GM18870 (cell line): ENCODE measurements around the gene RAB10.

Source experiments
- ATAC-seq: cut with Tn5 transposase; IDR thresholded peaks from one replicate; pipeline ENCODE4 v1.9.1; 2021; ENCODE audit warnings: moderate library complexity; ENCODE audit not compliant: unreplicated experiment

Gene RAB10

DNA sequence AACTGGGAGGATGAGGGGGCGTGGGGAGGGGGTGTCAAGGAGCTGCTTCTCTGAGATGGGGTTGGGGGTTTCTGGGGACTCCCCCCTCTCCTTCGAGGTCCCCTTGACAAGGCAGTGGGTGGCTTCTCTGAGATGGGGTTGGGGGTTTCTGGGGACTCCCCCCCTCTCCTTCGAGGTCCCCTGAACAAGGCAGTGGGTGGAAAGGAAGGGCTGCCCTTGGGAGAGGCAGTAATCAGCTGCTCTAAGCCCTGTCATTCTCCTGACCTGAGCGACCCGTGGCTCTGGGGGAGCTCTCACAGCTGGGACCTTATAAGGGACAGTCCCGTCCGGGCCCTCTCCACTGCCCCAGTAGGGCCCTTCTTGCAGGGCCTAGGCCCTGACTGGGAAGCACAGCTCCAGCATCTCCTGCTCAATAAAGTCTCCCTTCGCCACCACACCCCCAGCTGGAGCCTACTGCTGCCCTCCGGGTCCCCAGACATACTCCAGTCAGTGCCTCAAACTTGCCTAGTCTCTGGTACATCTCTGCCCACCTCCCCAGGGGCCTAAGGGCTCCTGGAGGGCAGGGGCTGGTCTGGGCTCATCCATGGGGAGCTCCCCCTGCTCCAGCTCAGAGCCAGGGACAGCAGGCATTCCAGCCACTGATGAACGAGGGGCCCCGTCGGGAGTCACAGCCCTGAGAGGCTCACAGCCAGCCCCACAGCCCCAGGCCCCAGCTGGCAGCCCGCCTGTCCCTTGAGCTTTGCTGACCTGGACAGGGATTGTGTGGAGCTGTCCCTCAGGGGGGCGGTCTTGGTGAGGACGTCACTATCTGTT is 141.8 kb downstream of the RAB10 start:
- no peak for ATAC-seq

DNA sequence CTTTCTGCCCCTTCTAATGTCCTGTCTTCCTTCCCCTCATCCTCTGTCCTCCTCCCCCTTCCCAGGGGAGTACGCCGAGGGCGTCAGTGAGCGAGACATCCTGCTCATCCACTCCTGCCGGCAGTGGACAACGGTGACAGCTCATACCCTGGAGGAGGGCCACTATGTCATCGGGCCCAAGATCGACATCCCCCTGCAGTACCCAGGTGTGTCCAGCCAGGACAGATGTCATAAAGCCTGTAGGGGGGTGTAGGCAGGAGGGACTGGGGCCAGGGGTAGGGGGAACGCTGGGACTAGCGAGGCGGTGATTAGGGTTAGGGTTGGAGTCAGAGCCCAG is 142.4 kb downstream of the RAB10 start:
- no peak for ATAC-seq

DNA sequence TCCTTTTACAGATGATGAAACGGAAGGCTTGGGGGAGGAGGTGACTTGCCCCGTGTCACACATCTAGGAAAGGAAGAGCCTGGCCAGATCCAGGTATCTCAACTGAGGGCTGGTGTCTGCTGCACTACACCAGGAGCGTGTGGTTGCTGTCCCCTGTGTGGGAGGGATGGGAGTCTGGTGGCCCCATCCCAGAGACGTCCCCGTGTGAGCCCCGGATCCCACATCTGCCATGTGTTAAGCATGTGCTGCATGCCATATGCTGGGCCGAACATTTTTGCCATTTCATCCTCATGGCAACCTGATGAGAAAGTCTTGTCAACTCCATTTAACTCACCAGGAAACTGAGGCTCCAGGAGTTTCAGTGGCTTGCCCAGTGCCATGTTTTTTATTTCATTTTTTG is 143.2 kb downstream of the RAB10 start:
- no peak for ATAC-seq

DNA sequence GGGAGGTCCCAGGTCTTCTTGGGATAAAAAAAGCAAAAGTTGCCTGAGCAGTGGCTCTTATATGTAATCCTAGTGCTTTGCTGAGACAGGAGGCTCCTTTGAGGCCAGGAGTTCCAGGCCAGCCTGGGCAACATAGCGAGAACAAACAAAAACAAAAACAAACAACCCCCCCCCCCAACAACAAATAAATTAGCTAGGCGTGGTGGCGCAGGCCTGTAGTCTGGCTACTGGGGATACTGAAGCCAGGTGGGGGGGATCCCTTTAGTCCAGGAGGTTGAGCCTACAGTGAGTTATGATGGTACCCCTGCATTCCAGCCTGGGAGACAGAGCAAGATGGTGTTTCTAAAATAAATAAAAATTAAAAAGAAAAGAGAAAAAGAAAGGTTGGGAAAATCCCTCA is 144.4 kb downstream of the RAB10 start:
- no peak for ATAC-seq

DNA sequence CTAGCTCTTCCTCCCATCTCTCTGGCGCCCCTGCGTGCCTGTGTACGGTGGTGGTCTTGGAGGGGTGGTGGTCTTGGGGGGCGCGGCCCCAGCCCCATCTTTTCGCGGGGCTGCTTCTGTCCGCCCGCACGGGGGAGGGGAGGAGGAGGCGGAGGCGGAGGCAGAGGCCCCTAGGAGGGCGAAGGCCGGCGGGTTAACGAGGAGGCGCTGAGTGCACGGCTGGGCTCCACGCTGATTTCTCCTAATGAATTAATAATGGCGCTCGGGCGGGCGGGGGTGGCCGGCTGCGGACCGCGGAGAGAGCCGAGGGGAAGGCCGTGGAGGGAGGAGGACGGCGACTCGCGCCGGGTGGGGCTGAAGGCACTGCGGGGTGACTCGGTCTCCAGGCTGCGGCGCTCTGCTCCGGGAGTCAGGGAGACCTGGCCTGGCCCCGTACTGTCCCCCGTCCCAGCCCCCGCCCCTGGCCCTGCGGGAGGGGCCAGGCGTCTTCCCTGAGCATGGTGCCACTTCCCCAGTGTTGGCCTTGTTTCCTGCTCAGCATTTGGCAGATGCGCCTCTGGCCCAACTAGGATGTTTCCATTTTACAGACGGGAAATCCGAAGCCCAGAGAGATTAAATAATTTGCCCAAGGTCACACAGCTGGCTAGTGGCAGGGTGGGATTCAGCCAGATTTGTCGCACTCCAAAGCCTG is 145.0 kb downstream of the RAB10 start:
- ATAC-seq, result no peak

GRCh38 chr2:26179446-26179913 is 145.6 kb downstream of the RAB10 start:
- ATAC-seq, result no peak

GRCh38 chr2:26182441-26182840 is 148.6 kb downstream of the RAB10 start:
- ATAC-seq, result no peak

GRCh38 chr2:26182887-26183630 is 149.2 kb downstream of the RAB10 start:
- no peak for ATAC-seq

- ATAC-seq, result no peak
Measured at GRCh38 chr2:26184121-26184520, 150.2 kb downstream of the RAB10 start.

GRCh38 chr2:26184555-26185303 is 150.8 kb downstream of the RAB10 start:
- no peak for ATAC-seq

DNA sequence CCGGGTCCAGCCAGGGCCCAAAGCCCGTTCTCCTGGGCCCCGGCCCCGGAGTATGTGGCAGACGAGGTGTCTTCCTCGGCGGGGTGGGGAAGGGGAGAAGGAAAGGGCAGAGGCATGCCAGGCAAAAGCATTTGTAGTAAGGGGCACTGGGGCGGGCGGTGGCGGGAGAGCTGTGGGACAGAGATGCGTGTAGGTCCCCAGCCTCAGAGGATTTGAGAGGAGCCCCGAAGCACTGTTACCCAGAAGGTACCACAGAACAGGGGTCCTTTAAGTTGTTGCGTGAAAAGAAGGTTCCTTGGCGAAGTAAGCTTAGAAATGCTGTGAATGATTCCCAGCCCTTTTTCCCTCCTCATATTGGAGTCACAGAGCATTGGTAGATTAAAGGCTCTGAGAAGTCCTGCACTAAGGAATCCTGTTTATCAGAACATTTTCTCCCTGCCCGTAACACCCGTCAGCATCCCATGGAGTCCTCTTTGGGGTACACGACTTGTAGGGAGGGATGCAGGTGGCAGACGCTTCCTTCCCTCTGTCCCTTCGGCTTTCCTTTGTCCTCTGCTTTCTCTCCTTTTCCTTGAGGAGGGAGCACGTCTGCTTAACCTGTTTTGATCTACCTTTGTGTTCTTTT is 151.5 kb downstream of the RAB10 start:
- no peak for ATAC-seq

DNA sequence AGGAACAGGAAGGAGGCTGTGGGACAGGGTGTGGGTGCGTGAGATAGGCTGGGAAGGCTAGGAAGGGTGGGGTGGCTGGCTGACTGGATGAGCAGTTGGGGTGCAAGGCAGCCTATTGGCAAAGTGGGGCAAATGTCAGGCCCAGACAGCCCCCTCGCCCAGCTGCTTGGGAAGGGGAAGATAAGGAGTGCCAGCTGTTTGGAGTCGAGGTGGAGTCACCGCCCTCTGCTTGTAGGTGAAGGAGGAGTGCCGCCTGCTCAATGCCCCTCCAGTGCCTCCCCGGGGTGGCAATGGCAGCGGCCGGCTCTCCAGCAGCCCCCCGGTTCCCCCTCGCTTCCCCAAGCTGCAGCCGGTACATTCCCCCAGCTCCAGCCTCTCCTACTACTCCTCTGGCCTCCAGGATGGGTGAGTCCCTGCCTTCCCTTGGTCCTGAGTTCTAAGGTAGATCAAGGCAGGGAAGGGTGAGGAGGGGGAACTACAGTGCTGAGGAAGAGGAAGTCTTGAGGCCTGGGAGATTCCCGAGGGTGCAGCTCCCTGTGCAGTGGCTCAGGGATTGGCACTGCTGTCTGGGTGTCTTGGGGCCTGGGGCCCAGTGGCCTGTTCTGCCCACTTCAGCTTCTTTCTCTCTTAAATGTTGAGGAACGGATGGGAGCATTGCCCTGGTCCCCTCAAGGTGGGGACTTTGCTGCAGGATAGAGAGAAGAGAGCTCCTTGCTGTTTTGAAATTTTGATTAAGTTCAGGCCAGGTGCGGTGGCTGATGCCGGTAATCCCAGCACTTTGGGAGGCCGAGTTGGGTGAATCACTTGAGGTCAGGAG is 152.3 kb downstream of the RAB10 start:
- ATAC-seq, result no peak
